ENCODE measurements around the gene FHIT.
"Not testable (repeated sequence)": the region's sequence is repeated elsewhere in the genome, so short reads cannot be mapped to it uniquely, and the experiment has no call there.

FHIT gene

DNA sequence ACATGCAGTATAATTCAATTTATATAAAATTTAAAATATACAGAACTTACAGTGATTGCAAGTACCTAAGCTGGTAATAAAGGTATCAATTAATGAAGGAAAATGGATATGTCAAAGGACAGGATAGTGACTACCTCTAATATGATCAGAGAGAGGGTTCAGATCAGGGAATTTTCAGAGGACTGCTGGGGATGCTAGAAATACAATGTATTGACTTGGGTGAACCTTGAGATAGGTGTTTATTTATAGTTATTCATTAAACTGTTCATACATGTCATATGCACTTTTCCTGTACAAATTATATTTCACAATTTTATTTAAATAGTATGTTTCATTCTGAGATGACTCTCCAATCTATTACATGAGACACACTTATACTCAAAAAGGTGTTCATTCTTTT, 554.1 kb downstream of the FHIT start:
- no peak overlapping the region for H3K4me3 Mint-ChIP-seq
- DNase-seq = no peak
- H3K36me3 Mint-ChIP-seq (ENCODE audit: low read depth) = no peaks in the 10 kb centered on the region
- H3K9me3 Mint-ChIP-seq = peaks cover 8% of the 10 kb centered on the region
- peaks cover 5% of the 10 kb centered on the region for H3K27me3 Mint-ChIP-seq (ENCODE audit: low read depth, poor library complexity)
- no peak overlapping the region for H3K27ac Mint-ChIP-seq
- H3K4me1 Mint-ChIP-seq = peaks cover 10% of the 10 kb centered on the region
- TF ChIP-seq CTCF (IDR thresholded peaks at IDR 0.05) = no peak

- no peak overlapping the region for H3K27ac Mint-ChIP-seq
- peaks cover 5% of the 10 kb centered on the region for H3K27me3 Mint-ChIP-seq (ENCODE audit: low read depth, poor library complexity)
- H3K4me3 Mint-ChIP-seq = no peak overlapping the region
- no peaks in the 10 kb centered on the region for H3K36me3 Mint-ChIP-seq (ENCODE audit: low read depth)
- peaks cover 10% of the 10 kb centered on the region for H3K4me1 Mint-ChIP-seq
- peaks cover 9% of the 10 kb centered on the region for H3K9me3 Mint-ChIP-seq
- DNase-seq = no peak
- no peak for TF ChIP-seq CTCF (IDR thresholded peaks at IDR 0.05)
These were observed 554.7 kb downstream of the FHIT start for GRCh38 chr3:60696428-60697125.

- Mint-ChIP-seq H3K9me3 (peaks cover 15% of the 10 kb centered on the region), H3K27ac (no peak overlapping the region), H3K27me3 (ENCODE audit: low read depth, poor library complexity) (no peaks in the 10 kb centered on the region), H3K4me1 (peaks cover 5% of the 10 kb centered on the region), H3K36me3 (ENCODE audit: low read depth) (no peaks in the 10 kb centered on the region), H3K4me3 (no peak overlapping the region)
- TF ChIP-seq CTCF (IDR thresholded peaks at IDR 0.05) = no peak
- DNase-seq = no peak
These were observed 575.8 kb downstream of the FHIT start for GRCh38 chr3:60675424-60675823.

GRCh38 chr3:60674870-60675269, 576.4 kb downstream of the FHIT start:
- DNase-seq = no peak
- Mint-ChIP-seq H3K27ac (no peak overlapping the region), H3K4me1 (peaks cover 5% of the 10 kb centered on the region), H3K9me3 (peaks cover 15% of the 10 kb centered on the region), H3K36me3 (ENCODE audit: low read depth) (no peaks in the 10 kb centered on the region), H3K27me3 (ENCODE audit: low read depth, poor library complexity) (no peaks in the 10 kb centered on the region), H3K4me3 (no peak overlapping the region)
- no peak for TF ChIP-seq CTCF (IDR thresholded peaks at IDR 0.05)

GRCh38 chr3:60673123-60673522, 578.1 kb downstream of the FHIT start:
- no peak for DNase-seq
- H3K36me3 Mint-ChIP-seq (ENCODE audit: low read depth) = no peaks in the 10 kb centered on the region
- no peak overlapping the region for H3K4me3 Mint-ChIP-seq
- no peaks in the 10 kb centered on the region for H3K4me1 Mint-ChIP-seq
- no peaks in the 10 kb centered on the region for H3K27me3 Mint-ChIP-seq (ENCODE audit: low read depth, poor library complexity)
- peaks cover 18% of the 10 kb centered on the region for H3K9me3 Mint-ChIP-seq
- TF ChIP-seq CTCF (IDR thresholded peaks at IDR 0.05) = no peak
- H3K27ac Mint-ChIP-seq = no peak overlapping the region

- not testable (repeated sequence) for DNase-seq; H3K4me3 Mint-ChIP-seq; H3K27ac Mint-ChIP-seq; H3K36me3 Mint-ChIP-seq (ENCODE audit: low read depth); H3K4me1 Mint-ChIP-seq; H3K27me3 Mint-ChIP-seq (ENCODE audit: low read depth, poor library complexity)
- peaks cover 24% of the 10 kb centered on the region for H3K9me3 Mint-ChIP-seq
These were observed 578.9 kb downstream of the FHIT start for GRCh38 chr3:60672337-60672736.
